HG03045 (cell line): ENCODE measurements around the gene BTBD3.

ENCODE experiments used
- ATAC-seq: cut with Tn5 transposase; IDR thresholded peaks from one replicate; pipeline ENCODE4 v1.9.1; 2021; ENCODE audit warnings: mild to moderate bottlenecking, moderate library complexity; ENCODE audit not compliant: unreplicated experiment

The BTBD3 gene

DNA sequence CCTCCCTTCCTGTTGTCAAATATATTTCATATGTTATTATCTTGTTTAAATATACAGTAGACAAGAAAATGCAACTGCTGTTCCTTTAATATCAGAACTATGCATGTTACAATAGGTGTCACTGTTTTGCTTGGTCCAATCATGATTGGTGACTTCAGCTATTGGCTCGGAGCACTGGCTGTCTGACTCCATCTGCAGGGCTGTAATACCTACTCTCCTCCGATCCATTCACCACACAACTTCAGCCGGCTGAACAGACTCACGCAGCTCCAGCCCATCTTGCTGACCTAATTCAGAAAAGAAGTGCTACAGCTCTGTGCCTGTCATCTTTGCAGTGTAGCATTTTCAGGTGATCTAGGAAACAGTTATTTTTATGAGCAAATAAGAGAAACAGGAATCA, at the start of gene BTBD3:
Gene BTBD3 (plus strand): TSS at position 231 of the 400 bp plus-strand sequence. CDS start 383 bp downstream, outside the sequence.
- ATAC-seq = no peak

DNA sequence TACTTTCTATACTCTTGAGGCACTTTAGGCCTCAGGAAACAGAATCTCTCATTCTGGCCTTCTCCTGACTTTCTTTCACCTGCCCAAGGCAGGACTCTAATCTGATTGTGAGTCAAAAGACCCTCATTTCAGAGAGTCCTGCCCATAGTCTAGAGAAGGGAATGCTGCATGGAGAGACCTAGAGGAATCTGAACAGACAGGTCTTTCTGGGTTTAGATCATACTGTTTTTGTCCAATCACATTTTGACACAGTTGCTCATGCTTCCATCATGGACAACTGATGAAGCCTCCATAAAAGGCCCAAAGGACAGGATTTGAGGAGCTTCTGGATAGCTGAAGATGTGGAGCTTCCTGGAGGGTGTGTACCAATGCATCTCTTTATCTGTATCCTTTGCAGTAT, 48.1 kb upstream of the BTBD3 start:
- ATAC-seq = no peak

DNA sequence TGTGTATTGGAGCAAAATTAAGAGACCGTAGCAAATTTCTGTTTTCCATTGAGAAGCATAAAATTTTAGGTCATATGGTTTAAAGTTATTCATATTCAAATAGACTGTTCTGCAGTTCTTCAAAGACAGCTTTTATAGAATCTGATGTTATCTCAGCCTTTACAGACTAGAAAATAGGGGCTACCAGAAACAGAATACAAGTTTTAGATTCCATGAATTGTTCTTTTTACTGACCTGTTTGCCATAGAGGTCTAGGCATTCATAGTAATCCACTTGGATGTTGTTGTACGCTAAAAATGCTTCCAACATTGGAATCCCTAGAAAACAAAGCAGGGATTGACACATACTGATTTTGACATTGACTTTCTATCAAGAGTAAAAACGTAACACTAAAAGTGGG, 47.3 kb upstream of the BTBD3 start:
- ATAC-seq = no peak

DNA sequence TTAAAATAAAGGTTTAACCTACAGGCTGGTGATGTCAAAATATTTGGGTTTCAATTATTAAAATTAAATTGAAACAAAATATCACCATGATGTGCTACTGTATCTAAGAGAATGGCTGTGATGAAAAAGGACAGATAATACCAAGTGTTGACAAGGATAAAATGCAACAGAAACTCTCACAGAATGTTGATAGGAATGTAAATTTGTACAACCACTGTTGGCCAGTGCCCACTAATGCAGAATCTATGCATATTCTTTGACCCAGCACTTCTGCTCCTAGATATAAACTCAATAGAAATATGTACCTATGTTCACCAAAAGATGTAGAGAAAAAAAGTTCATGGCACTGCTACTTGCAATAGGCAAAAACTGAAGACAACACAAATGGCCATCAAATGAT, 41.1 kb upstream of the BTBD3 start:
- ATAC-seq = no peak

DNA sequence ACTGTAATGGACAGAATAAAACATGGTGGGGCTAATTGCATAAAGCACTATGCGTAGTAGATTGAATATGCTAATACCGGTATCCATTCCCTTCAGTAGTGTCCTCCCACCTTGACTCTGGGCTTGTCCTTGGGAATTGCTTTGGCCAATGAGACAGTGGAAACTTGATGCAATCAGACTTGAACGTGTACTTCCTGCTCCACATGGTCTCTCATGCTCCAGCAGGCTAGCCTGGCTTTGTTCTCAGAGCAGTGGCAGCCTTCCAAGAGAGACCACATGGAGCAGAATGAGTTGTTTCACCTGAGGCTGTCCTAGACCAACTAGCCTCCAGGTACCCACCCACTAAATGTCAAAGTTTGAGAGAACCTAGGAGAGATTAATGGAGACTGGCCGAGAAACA, 37.0 kb upstream of the BTBD3 start:
- no peak for ATAC-seq

DNA sequence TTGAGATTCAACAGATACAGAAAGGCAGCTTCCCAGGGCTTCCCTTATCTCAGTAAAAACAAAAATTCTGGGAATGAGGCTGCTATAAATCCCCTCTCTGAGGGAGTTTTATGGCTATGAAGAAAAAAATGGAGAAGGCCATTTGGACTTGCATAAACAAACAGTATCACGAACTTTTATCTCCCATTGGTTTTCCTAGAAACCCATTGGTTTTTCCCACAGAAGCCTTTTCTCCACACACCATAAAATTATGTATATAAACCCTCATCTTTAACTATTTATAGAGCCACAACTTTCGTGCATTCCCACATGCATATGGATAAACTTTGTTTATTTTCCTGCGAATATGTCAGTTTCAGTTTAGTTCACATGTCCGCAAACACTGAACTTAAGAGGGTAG, 36.2 kb upstream of the BTBD3 start:
- no peak for ATAC-seq

DNA sequence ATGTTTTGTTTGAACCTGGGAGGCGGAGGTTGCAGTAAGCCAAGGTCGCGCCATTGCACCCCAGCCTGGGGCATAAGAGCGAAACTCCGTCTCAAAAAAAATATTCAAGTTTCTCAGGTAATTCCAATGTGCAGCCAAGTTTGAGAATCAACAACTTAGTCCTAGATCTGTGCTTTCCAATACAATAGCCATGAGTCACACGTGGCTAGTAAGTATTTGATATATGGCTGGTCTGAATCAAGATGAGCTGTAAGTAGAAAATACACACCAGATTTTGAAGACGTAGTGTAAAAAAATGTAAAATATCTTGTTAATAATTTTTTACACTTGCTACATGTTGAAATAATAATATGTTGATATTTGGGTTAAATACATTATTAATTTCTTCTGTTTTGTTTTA, 35.0 kb upstream of the BTBD3 start:
- no peak for ATAC-seq

DNA sequence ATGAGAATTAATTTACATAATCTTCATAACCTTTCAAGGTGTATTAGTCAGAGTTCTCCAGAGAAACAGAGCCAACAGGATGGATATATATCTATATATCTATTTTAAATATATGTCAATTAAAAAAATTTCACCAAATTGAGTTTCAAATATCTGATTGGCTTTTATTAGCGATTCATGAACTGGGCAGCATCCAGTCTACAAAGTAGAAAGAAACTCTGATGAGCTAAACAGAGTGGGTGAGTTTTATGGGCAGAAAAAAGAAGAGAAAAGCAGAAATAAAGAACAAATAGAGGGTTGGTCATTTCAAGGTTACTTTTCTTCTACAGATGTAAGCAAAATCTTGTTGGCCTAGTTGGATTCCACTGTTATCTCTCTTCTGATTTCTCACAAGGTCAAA, 29.0 kb upstream of the BTBD3 start:
- no peak for ATAC-seq

DNA sequence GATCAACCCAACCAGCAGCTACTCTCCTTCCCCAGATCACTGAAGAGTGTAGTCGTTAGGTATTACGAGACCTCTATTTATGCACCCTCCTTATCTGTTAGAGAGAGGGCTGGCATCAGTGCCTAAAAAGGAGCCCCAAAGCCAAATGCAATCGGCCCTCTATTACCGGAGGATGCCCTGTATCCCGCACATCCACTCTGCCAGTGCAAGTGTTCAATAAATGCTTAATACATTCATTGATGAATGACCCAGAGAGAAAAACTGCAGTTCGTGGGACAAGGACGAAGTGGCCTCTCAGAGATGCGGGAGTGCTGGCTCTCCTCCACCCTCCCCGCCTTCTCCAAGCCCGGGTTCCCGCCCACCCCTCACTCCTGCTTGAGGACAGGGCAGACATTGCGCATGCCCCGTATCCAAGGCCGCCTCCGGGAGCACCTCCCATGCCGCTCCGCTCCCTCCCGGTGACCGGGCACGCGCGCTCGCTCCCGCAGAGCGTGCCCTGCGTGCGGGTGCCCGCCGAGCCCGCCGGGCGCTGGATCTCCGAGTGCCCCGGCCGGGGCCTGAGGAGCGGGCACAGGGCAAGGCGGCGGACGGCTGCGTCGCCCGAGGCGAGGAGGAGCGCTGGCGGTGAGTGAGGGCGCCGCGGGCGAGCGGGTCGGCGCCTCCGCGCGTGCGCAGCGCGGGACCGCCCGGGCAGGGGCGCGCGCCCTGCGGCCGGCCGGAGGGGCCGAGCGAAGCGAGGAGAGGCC, 27.2 kb upstream of the BTBD3 start:
- ATAC-seq = peak; percentile 58

DNA sequence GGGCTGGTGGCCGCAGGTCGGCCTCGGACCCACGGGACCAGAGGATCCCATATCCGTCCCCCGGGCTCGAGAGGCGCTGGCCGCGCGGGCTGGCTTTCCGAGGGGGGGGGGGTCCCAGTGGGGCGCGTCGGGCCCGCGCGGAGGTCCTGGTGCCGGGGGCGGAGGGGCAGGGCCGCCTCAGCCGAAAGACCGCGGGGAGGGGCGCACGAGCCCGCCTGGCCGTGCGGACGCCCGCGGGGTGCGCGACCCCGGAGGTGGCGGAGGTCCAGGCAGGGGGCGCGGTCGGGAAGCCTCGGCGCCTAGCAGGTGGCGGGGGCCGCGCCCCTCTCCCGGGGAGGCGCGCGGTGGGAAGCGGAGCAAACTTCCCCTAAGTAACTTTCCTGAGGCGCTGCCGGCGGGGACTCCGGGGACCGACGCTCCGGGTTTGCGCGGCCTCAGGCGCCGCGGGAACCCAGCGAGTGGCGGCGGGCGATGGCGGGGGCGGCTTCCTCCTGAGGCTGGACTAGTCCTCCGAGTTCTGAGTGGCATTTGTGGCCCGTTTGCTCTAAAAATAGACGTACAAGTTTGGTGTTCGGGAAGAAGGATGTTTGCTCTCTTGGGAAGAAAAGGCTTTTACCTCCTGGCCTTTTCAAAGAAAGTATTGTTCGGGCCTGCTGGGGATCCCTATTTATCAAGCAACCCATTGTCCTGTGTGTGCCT, 26.5 kb upstream of the BTBD3 start:
- ATAC-seq = peak; percentile 32

DNA sequence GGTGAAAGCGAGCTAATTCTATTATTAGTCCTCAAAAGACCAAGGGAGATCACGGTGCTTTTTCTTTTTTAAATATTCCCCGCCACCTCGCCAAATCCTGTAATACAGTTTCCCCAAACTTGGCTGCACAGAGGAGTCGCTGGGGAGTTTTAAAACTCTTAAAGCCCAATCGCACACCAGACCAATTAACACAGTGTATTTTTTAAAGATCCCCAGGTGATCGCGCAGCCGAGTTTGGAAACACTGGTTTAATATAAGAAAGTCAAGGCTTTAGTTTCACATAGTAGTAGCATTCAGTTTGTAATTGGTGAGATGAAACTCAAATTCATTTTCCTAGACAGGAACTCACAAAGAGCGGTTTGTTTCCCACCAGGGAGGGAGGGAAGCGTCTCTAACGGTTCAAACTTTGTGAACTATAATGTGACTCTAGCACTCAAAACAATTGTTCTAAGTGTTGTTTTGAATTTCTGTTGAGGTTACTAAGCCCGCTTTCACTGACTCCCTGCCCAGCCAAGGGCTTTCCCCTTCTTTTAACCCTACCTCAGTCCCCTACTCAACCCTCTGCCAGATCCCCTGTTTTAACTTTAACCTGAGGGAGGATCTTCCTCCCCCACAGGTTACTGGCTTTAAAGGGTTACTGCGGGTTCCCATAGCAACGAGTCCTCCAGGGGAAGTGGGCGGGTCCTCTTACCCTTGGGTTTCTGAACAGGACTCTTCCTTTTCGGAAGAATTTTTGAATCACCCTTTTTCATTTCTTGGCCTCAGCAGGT, 25.7 kb upstream of the BTBD3 start:
- ATAC-seq = no peak

DNA sequence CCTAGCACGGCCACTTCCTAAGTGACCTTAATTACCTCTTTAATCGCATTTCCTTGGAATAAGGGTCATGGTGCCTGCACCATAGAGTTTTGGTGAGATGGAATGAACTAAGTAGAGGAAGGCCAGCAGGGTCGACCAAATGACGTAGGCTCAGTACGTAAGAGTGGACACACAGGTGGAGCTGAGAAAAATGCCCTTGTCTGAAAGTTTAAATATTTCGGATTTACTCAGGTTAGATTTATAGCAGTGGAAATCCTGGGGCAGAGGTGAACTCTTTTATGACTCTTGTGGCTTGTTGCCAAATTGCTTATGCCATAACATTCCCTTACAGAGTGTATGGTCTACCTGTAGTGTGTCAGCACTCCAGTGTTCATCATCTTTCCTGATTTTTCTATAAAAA, 23.6 kb upstream of the BTBD3 start:
- ATAC-seq = no peak

DNA sequence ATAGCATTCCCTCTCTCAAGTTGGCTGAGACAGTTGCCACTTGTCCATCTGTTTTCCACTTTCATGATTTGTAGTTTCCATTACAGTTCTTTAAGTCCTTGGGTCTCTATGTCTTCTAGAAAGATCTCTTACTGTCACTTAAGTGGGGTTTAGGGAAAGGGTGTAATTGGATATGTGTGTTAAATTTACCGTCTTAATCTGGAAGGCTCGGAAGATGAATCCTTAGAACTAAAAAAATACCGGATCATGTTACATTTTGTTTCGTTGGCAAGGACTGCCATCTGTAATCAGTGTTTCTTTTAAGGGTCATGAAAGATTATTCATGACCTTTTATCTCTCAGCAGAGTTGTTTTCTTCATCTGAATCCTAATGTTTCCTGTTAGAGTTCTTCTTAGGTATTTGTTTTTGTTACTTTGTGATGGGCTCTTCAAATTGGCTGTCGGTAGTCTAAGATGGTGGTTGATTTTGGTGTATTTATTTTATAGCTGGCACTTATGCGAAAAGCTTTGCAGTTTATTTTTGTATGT, 21.8 kb upstream of the BTBD3 start:
- no peak for ATAC-seq

DNA sequence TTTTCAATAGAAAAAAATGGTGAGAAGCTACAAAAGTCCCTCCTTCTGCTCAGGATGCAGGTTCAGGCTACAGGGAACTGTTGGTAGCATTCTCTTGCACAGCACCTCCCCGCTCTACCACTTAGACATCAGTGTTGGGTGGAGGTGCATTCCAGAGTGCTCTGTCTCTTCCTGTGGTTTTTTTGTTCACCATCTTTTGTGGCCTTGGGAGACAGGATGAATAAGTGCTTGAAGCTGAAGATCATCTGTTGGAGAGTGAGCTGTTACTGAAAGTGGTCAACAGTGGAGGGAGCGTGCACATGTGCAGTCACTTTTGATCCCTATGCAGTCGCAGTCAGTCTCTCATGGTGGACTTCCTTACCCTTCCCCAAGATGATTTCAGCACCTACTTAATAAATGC, 16.6 kb upstream of the BTBD3 start:
- no peak for ATAC-seq

DNA sequence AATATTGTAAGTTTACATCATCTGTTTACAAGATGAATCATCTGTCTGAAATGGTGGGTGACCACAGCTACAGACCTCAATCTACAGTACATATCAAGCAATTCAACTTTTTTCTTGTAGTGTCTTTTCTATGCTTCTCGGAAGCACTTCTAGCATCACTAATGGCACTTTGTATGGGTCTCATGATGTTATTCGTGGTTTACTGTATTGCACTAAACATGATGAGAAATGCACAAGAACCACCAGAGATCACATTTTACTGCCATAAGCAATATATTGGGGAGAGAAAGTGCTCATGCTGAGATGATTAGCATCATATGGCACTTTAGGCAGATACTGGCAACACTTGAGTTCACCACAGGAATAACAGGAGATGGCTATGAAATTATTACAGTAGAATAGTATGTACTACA, 15.4 kb upstream of the BTBD3 start:
- ATAC-seq = no peak

DNA sequence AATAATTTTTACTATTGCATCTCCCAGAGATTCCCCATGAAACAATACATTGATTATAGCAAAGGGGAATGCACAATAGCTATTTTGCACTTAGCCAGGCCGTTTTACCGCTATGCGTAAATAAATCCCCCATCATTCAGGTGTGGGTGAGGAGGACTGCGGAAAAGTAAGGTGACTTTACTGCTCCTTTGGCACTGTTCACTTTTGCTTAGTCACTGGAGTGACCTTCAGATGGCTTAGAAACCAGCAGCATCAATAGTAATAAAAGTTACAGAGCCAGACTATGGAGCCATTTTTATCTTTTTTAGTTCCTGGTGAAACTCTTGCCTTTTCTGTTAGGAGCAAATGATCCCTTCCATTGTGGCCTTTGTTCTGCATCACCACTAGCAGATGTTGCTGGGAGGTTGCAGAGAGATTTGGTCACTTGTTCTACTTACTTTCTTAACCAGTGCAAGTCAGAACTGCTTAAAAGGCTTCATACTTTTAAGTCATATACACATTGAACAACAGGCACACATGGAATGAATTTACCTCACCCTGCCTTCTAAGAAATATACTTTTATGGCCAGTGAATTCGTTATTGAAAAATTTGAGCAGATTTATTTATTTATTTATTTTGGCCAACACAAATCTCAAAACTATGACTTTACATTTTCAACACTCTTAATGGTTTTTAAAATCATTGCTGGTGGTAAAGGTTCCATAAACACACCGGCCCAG, 12.1 kb upstream of the BTBD3 start:
- ATAC-seq = no peak

DNA sequence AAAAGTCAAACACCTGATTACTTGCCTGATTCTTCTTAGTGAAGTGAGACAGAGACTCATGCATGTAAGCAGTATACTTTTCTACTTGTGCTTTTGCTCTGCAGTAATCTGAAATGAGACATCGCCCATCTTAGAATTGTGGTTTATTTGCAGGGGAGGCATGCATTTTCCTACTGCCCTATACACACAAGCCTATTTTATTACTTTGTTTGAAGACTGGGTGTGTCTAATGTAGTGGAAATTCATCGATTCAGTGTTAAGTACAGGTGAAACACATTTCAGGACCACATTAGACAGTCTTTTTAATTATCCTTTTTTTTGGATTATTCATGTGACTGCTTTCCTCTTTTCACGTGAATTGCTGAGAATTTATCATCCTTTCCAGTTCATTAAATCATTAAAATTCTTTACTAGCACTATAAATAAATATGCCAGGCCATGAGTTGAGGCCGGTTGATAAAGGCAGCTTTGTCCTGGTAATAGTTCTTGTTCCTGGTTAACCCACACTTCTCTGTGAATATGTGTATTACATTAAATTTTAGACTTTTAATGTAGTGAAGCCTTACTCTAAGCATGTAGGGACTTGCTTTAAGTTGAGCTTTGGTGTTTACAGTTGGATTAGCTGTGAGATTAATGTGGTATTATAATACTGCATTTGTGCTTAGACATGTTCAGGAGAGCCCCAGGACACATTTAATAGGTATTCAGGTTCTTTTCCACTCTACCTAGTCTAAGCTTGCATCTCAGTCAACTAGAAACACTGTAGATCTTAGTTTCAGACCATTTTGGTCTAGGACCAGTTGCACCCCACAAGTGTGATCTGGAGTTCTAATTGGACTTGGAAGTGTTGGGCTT, 10.8 kb upstream of the BTBD3 start:
- no peak for ATAC-seq

DNA sequence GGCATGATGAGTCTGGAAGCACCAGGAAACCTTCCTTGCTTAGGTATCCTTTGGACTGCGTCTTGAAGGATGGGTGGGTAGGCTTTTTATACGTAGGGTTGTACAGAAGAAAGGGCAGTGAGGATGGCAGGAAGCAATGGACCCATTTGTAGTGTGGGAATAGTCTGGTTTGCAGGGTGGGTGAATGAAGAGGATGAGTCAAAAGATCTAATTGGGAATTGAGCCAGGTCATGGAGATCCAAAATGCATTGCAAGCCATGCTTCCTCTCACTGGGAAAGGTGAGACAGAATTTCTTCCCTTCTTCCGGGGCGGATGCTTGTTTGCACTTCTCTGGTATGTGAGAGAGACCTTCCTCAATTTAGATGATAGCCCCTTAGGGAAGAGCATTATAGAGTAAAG, 10.1 kb upstream of the BTBD3 start:
- no peak for ATAC-seq

DNA sequence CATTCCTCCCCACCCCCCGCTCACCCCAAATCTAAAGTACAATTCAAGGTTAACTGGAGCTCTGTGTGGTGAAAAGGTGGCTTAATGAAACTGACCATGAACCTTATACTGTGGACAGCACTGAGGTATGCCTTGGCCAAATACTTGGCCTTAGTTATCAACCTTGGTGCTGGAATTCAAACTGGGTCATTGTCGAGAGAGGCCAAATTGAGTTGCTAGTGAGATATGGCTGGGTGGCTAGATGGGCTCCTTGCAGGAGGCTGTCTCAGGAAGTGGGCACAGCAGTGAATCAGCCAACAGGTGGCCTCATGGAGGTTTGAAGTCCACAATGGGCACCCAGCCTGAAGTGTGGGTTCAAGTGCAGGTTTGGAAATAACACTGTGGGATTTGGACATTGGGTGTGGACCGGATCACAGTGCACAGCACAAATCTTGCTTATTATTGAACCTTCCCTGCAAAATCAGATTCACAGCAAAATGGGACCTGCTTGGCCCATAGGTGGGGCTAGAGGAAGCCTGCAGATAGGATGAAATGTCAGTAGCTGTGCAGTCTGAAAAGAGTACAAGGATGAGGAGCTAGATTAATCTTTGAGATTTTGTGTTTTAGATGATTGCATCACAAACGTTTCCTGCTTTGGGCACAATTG, 5.6 kb upstream of the BTBD3 start:
- no peak for ATAC-seq
